Activated CD4-positive, alpha-beta T cell treated with anti-CD3 and anti-CD28 coated beads for 4 hours (primary cell): ENCODE measurements around the gene TBX20.

Experiments used
- DNase-seq, 2 donors: peaks; one replicate each; pipeline ENCODE4 v3.0.0-alpha.2; 2020

Gene TBX20, protein sequence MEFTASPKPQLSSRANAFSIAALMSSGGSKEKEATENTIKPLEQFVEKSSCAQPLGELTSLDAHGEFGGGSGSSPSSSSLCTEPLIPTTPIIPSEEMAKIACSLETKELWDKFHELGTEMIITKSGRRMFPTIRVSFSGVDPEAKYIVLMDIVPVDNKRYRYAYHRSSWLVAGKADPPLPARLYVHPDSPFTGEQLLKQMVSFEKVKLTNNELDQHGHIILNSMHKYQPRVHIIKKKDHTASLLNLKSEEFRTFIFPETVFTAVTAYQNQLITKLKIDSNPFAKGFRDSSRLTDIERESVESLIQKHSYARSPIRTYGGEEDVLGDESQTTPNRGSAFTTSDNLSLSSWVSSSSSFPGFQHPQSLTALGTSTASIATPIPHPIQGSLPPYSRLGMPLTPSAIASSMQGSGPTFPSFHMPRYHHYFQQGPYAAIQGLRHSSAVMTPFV

DNA sequence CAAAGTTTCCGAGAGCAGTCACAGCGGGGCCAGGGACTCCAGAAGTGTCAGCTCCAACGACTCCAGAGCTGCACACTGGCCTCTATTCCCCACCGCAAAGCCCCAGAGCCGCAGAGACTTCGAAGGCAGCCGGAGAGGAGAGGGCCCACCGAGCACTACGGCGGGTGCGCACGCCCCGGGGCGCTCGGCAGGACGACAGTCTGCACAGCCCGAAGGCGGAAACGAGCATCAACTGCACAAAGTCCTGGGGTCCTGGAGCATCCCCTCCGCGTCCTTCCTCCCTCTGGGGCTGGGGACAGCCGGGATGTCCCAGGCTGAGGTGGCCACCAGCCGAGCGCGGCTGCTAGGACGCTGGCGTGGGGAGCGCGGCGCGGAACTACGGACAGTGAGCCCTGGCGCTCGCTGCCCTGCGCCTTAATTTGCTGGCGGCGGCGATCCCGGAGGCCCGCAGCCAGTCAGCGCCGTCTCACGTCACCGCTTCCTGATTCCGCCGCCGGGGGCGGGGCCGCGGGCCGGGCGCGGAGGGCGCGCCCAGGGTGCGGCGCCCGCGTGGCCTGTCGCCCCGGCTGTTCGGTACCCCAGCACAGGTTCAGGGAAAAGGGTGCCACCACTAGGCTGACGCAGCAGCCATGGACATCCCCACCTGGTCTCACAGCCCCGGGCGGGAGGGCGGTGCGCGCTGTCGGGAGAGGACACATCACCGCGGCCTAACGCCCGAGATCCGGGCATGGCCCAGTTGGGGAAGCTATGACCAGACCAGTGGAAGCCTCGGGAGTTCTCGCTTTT, at the start of gene TBX20:
Gene TBX20 (minus strand): TSS at position 391 of the 786 bp plus-strand sequence. CDS start 480 bp downstream, outside the sequence.
- no peak for DNase-seq

DNA sequence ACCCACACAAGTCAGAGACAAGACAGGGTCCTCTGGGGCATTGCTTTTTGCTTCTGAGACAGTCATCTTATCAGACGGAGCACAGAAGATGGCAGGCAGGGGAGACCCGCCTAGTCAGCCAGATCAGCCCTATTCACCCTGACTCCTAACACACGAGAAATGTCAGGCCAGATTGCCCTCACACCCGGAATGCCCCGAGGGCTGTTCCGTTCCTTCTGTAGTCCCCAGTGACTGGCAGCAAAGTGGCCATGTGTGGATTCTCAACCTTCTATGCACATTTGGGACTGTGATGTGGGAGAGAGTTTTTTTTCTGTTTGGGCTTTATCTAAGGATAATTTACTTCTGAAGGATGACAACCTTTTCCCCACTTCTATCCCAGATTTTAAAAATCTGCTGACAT, 35.5 kb upstream of the TBX20 start:
- DNase-seq, result no peak

DNA sequence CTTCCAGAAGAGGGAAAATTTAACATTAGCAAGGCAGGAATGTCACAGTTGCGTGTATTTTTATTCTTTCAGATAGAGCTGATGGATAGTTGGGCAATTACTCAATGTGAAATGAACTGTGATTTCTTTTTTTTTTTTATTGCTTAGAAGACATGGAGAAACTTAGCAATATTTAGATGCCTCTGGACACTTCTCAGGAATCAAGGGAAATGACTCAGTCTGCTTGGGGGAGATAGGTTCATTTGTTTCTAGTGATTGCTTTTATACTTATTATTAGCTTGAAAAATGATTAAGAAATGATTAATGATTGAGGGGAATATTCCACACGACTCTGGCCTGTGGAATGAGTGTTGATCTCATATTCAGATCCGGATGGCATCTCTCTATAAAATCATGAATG, 33.1 kb upstream of the TBX20 start:
- no peak for DNase-seq

DNA sequence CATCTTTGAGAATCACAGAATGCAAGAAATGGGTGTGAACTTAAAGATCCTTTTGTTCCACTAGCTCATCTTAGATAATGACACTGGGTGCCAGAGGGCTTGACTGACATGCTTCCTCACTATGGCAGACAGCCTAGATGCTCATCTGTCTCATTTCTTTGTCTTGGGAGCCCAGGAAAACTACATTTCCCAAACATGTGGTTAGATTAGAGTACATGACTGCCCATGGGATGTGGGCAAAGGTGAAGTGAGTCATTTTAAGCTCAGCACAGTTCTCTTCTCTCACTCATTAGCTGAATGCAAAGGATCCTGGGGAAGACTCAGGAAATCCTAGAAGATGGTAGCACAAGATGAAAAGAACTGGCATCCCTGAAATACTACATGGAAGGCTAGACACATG, 32.5 kb upstream of the TBX20 start:
- no peak for DNase-seq

DNA sequence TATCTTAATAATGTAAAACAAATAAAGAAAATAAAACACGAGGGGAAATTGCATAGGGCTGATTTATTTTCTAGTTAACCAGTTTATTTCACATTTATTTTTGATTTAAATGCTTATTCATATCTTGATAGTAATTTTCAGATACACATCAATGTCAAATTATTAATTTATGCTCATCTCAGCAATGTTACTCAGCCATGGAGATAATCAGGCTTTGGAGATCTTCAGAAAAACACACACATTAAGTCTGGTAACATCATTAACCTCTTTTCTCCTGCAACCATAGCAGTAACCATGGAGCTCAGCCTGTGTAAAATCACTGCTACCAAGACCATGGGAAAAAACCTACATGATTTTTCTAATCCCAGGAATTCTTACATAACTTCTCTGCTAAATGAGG, 31.9 kb upstream of the TBX20 start:
- DNase-seq, result no peak

DNA sequence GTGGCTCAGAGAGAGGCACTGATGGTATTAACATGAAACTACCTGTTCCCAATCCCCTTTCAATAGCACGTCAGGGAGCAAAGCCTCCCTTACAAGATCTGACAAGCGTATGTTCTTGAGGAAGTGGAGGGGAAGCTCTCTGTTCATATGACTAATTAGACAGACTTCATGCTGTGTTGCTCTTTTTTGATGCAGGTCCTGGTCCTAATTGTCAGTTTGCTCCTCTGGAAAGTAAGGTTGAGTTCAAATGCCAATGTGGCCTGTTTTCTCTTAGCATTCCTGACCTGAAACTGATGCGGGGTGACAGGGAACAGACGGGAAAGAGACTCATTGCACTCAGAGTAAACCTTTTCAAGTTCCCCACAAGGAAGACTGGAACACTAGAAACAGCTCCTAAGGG, 27.0 kb upstream of the TBX20 start:
- no peak for DNase-seq

DNA sequence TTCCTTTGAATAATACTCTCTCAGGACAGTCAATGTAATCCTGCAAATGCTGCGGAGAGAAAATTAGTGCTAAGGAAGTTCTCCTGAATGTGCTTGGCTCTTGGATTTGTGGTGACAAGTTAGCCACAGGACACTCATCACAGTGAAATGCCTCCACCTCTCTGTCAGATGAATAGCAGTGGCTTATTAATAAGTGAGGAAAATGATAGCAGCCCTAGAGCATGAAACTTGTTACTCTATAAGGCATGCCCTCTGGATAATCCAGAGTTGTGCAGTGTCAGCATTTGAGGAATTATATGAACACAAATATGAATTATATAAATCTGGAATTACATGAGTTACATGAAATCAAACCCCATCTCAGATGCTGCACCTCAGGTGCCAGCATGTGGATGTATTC, 23.5 kb upstream of the TBX20 start:
- no peak for DNase-seq

DNA sequence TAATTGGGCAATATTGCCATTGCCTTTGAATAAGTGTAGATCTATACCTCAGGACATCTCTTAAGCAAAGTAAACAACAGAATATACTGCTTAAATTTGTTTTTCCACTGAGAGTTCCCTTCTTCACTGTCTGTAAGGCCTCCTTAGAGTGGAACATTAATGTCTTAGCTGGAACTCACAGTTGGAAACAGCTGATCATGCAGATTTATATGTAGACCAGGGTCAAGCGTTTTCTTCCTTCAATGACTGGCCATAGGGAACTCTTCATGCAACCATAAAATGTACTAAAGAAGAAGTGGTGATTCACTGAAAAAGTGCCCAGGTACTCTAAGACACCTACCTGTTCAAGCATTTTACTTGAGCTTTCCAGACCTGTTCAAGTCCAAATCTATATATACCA, 18.3 kb upstream of the TBX20 start:
- no peak for DNase-seq

DNA sequence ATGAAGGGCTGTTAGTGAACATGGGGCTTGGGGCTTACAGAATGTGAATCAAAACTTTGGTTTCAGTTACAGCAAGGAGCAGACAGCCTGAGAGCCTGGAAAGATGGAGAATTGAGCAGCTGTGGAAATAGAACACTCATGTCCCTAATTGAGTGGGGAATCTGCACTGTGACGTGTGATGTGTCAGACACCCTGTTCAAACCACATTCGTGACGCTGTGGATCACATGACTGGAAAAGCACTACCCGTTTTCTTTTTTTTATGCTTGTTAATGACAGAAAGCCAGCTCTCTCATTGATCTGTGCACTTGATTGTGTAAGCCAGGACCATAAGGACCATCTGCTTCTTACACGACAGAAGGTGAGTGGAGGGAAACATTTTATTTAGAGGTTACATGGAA, 15.1 kb upstream of the TBX20 start:
- DNase-seq, result no peak

DNA sequence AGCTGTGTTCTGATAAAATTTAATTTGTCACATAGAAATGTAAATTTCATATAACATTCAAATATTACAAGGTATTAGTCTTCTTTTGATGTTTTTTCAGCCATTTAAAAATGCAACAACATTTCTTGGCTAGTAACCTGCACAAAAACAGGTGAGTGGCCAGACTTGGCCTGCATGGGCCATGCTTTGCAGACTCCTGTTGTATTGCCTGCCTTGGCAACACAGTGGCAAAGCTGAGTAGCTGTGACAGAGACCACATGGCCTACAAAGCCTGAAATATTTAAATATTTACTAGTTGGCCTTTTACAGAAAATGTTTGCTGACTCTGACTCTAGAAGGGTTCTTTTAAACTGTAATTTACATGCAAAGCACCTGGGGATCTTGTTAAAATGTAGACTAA, 13.5 kb upstream of the TBX20 start:
- no peak for DNase-seq

DNA sequence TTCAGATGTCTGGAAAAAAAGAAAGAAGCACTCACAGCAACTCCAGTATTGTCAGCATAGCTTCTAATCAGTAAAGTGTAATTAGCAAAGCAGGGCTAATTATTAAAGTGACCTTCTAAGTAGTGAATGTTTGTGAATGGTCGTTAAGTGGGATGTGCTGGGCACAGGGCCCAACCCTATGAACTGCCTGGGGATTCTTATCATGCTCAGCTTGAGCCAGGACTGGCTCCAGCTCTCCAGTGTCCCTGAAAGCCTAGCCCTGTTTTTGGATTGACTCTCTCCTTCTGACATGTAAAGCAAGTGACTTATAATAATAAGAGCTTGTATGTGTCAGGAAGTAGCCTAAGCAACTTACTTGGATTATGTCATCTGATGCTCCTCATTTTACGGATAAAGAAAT, 9.5 kb upstream of the TBX20 start:
- no peak for DNase-seq

DNA sequence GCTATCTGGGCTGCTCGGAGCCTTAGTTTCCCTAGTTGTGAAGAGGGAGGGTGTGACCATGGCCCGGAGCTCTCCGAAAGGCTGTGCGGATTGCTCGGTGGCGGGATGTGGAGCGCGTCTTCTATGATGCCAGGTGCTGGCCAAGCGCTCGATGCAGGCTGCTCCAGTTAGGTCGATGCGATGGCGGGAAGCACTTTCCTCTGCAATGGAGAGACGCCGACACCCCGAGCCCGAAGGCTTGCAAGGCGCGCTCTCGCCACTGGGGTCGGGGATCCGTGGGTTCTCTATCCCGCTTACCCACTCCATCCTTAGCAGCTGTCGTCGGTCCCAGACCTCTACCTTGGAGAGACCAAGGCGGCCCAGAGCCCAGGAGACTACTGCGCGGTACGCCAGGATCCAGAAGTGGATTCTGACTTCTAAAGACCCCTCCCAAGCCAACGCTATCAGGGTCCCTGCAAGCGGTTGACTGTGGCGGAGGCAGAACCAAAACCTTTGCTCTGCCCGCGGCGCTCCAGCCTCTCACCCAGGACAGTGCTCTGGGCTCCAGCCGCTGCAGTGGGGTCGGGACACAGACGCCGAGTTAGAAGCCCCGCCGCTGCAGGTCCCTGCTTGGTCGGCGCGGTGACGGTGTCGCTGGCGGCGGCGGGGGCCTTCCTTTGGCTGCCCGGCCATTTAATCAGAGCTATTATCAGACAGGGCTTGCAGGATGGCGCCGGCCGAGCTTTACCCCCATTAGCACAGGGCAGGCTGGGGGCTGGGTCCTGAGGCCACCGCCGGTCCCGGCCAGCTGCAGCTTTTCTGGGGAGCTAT, 7.8 kb upstream of the TBX20 start:
- no peak for DNase-seq

DNA sequence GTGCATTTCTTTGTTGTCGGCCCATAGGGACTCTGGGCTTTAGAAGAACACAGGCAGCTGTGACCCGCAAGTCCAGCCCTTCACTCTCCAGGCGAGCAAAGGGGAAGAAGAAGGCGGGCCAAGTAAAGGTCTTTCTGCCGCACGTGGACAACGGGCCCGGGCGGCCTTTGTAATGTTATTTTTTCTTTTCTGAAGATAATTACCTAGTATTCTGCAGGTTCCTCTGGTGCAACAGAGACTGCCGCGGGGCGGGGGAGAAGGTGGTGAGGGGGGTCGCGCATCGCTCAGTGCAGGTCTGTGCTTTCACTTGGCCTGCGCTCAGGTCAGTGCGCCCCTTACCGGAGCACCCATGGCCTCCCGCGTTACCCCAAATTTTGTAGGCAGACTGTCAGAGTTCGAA, 7.1 kb upstream of the TBX20 start:
- DNase-seq, result no peak

DNA sequence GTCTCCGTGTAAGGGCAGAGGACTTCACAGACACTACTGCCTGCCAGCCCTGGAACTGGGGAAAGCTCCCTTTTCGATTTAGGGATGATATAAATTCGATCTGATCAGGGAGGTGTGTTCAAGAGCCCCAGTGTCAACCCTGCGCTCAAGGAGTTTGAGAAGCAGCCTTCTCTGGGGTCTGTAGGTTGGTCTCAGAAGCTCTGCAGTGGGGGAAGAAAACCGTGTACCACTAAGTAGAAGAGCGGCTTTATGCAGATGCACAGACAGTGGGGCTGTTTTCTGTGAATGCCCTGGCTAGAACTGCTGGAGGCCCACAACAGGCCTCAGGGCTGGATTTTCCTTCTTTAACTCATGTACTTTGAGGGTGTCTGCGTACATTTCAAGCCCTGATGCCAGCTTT, 6.3 kb upstream of the TBX20 start:
- no peak for DNase-seq

DNA sequence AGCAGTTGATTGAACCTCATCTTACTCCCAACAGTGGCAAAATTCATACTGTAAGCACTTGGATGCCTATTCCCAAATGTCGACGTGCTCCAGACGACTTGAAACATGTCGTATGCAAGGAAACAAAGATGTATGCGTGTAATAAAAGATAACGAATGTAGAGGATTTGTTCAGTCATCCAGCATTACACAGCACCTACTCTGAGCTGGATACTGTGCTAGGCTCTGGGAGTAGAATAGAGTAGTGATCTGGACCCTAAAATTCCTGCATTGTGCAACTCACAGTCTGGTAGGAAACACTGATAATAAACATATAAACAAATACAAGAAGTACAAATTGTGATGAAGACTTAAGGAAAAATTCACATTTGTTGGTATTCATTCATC, 5.6 kb upstream of the TBX20 start:
- DNase-seq, result no peak

DNA sequence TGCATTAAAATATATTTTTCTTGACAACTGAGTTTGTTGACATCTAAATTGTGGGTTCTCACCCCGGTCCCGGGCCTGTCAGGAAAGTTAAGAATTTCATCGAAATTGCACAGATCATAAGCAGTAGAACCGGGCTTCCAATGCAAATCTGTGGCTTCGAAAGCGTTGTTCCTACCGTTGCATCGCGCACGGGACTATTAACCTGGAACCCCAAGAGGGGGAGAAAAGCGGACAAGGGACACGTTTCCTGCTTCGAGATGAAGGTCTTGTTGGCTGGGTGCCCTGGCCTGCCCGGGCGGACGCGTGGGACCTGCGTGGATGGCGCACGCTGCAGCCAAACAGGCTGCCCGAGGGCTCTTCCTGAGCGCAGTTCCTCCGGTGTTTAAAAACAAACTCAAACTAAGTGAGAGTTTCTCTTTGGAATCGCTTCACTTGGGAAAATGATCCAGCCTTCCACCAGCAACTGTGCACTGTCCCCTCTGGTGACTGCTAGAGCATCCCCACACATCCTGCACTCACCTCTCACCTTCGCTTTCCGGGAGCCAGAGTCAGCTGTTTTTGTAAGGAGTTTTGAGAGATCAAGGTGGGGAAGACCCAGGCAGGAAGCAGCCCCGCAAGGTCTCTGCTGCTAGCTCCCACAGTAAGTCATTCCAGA, 5.1 kb upstream of the TBX20 start:
- no peak for DNase-seq

DNA sequence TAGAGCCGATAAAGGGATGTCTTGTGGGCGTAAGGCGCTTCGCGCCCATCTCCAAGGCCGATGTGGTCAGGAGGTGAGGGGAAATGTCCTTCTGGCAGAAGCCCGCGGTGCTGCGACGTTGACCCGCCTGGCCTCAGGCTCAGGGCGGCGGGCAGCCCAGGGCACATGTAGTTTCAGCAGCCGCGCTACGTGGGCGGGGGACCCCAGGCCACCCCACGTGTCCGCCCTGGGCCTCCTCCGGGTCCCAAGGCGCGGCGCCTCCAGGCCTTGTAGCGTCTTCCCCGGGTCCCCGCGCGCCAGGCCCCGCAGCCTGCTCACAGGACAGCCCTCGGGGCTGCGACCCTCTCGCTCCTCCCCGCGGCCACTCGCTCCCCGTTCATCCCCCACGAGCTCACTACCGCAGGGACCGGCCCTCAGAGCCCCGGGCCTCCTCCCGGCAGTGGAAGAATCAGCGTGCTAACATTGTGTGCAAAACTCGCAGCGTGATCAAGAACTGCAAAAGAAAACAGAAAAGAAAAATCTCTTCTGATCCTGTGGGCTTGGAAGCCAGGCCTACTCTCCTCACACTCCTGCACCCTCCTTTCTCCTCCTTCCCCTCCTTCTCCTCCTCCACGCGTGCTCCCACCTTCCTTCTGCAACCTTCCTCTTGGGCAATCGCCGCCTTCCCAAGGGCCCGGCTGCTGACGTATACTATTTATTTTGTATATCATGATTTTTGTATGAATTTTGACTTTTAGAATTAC, 4.4 kb upstream of the TBX20 start:
- DNase-seq, result no peak

DNA sequence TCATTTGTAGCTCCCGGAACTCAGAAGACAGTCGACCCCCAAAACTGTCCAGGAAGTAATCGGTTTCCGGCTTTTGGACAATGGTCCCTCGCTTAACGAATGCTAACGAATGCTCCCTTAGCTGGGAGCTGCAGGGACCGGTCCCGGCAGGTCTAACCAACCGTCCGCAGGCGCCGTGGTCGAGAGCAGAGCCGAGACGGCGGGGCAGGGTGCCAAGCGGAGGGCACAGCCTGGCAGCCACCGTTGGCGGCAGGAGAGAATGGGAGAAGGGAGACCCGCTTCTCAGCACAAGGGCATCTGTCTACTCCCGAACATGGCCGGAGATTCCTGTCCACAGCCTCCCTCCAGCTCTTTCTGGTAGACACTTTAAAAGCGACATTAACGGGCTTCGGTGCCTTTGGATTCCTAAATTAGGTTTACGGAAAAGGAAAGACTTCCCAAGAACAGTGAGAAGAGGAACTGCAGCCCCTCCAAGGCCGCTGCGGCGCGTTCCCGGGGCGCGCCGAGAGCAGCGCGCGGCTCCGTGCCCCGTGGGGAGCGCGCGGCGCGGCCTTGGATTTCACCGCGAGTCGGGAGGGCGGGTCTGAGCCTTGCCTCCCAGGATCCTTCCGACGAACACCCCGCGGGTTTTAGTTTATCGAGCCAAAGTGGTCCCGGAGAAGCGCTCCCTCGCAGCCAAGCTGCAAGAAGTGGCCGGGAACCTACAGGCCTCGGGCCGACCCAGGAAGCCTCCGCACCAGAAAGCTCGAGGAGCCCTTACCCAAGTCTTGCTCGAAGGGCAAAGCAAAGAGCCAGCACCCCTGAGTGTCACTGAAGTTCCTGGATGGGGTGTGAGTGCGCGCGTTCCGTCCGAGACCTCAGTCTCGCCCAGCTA, 3.6 kb upstream of the TBX20 start:
- DNase-seq, result no peak

DNA sequence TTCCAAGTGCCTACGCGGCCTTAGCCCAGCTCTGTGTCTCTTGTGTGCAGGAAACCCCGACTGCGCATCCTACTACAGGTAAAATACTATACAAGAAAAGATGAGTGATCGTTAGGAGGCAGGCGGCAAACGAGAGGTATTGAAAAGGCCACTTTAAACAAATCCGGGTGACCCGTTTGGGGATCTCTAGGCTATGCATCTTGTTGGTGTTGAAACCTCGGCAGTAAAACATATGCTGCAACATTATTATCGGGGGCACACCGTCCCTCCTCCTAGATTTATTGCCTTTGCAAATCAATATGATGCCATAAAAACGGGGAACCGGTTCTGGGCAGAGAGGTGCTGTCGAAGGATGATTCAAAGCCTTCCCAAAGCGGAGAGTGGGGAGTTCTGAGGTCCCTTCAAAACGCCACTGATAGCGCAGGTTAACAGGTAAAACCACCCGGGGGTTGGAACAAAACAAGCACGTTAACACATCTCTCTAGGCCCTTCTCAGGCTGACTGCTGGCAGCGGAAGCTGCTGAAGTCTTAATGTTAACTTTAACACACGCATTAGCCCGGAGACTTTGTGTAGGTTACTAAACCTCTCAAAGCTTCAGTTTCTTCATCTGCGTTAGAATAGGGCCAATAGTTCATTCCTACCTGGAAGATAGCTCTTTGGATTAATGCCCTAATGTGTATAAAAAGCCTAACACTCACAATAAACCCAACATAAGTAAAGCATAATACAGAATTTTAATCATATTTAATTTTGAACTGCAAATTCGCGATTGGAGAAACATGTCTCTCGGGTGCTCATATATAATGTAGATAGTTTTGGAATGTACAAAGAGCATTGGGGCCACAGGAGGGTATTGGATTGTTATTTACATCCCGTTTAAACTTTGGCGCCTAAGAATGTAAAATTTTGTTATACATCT, 2.6 kb upstream of the TBX20 start:
- no peak for DNase-seq
